K562 (cell line): ENCODE data around the gene PPM1H. TPM values are rescaled to one million over a fixed set of nuclear protein-coding genes. Genes with fewer than 3 reads are reported as not detected.
A peak's percentile ranks its signal among the peaks of the same experiment; 100 is the strongest.

Source experiments
- CBX8 ChIP-seq: fragments of 200-600 bp; sonication (generic); IDR thresholded peaks from 2 replicates; pipeline ENCODE4 v1.6.1; 2012; ENCODE audit warnings: borderline replicate concordance, mixed run types, low read depth, mild to moderate bottlenecking, moderate library complexity, mixed read lengths, low read length, control low read depth, inconsistent platforms; ENCODE audit not compliant: poor library complexity, severe bottlenecking; ENCODE audit errors: extremely low read depth
- CEBPB ChIP-seq: fragments of 450-650 bp; IDR thresholded peaks from 2 replicates; pipeline ENCODE4 v1.6.1; 2016; ENCODE audit warnings: missing genetic modification characterization, missing compliant biosample characterization
- E4F1 ChIP-seq: fragments of 250-450 bp; sonication (Bioruptor Pico); IDR thresholded peaks from 2 replicates; pipeline ENCODE4 v1.5.0; 2021; ENCODE audit warnings: mild to moderate bottlenecking, borderline replicate concordance
- GABPB2 ChIP-seq: fragments of 250-450 bp; sonication (Bioruptor Pico); conservative IDR thresholded peaks from 2 replicates; pipeline ENCODE4 v1.5.1; 2021; ENCODE audit warnings: mild to moderate bottlenecking
- HDAC1 ChIP-seq, 2 experiments: fragments of 450-650 bp; IDR thresholded peaks; 2 replicates each; pipeline ENCODE4 v1.6.1; 2016 to 2017; ENCODE audit warnings: inconsistent platforms in 1 of 2, mild to moderate bottlenecking in 1 of 2, moderate library complexity in 1 of 2
- NFIC ChIP-seq: fragments of 450-650 bp; IDR thresholded peaks from 2 replicates; pipeline ENCODE4 v1.6.1; 2017; ENCODE audit warnings: mild to moderate bottlenecking, inconsistent platforms
- PCBP1 ChIP-seq: fragments of 200-400 bp; formaldehyde crosslinking; IDR thresholded peaks from 2 replicates; pipeline ENCODE4 v1.6.1; 2018; ENCODE audit warnings: mild to moderate bottlenecking, low read depth, low read length; ENCODE audit not compliant: poor library complexity, severe bottlenecking
- PYGO2 ChIP-seq: fragments of 450-650 bp; IDR thresholded peaks from 2 replicates; pipeline ENCODE4 v1.6.1; 2016; ENCODE audit warnings: mild to moderate bottlenecking, missing genetic modification characterization, moderate library complexity, missing compliant biosample characterization
- SMAD1 ChIP-seq: fragments of 150-350 bp; IDR thresholded peaks from 2 replicates; pipeline ENCODE4 v1.6.1; 2014; ENCODE audit warnings: low read length, low read depth; ENCODE audit not compliant: partially characterized antibody
- XRCC5 ChIP-seq: fragments of 200-400 bp; formaldehyde crosslinking; IDR thresholded peaks from 2 replicates; pipeline ENCODE4 v1.6.1; 2017; ENCODE audit warnings: low read depth, mild to moderate bottlenecking, low read length
- ZBTB7A ChIP-seq: IDR thresholded peaks from 2 replicates; pipeline ENCODE4 v1.6.1; 2011; ENCODE audit warnings: low read depth, mild to moderate bottlenecking, low read length, moderate library complexity, borderline replicate concordance; ENCODE audit not compliant: control insufficient read depth
- ZFPM2 ChIP-seq: fragments of 250-450 bp; sonication (Bioruptor Pico); IDR thresholded peaks from 2 replicates; pipeline ENCODE4 v1.5.1; 2022; ENCODE audit warnings: mild to moderate bottlenecking
- polyA plus RNA-seq, 8 experiments: library from polyadenylated mRNA; depleted of rRNA in 4 of 8; stranded (reverse) in 5 of 8; unstranded in 3 of 8; fragments of >200 nt; fragmentation: Nextera tagmentation in 2 of 8; fragmentation: Illumina TruSeq in 1 of 8; extraction: Ambion mirVana in 2 of 8; extraction: Trizol in 1 of 8; gene quantifications; 2 replicates each; pipeline versions ENCODE4 v1.2.1 to v1.2.3, GENCODE V29; 2011 to 2014; ENCODE audit warnings: inconsistent platforms in 1 of 8, missing spikeins in 1 of 8
- total RNA-seq, 7 experiments: library from RNA; depleted of rRNA in 6 of 7; stranded (reverse); fragments of >200 nt in 6 of 7; fragmentation: Illumina TruSeq in 2 of 7; extraction: Trizol in 2 of 7; gene quantifications; 2 replicates each; pipeline versions ENCODE4 v1.2.1 to v1.2.3, GENCODE V29; 2011 to 2021; ENCODE audit warnings: low replicate concordance in 1 of 7
- TF ChIP-seq, protein P1 (sequence below): fragments of 450-650 bp; formaldehyde crosslinking; IDR thresholded peaks from 2 replicates; pipeline ENCODE4 v1.4.0; 2020; ENCODE audit warnings: mild to moderate bottlenecking, mixed read lengths
- TF ChIP-seq, protein P2 (sequence below): sonication (generic); formaldehyde crosslinking; IDR thresholded peaks from 2 replicates; pipeline ENCODE4 v1.8.0; 2022; ENCODE audit warnings: missing genetic modification reagents, mild to moderate bottlenecking, borderline replicate concordance
- TF ChIP-seq, protein P3 (sequence below): fragments of 250-450 bp; sonication (Bioruptor Pico); IDR thresholded peaks from 2 replicates; pipeline ENCODE4 v1.8.0; 2022; ENCODE audit warnings: inconsistent platforms

The PPM1H gene
- total and polyA plus RNA-seq, 9 of the 15 experiments (the other 6 are each of a cell fraction or from before 2014, with no cell fraction given): 5.3 to 29.3 (median 11.3) TPM

DNA sequence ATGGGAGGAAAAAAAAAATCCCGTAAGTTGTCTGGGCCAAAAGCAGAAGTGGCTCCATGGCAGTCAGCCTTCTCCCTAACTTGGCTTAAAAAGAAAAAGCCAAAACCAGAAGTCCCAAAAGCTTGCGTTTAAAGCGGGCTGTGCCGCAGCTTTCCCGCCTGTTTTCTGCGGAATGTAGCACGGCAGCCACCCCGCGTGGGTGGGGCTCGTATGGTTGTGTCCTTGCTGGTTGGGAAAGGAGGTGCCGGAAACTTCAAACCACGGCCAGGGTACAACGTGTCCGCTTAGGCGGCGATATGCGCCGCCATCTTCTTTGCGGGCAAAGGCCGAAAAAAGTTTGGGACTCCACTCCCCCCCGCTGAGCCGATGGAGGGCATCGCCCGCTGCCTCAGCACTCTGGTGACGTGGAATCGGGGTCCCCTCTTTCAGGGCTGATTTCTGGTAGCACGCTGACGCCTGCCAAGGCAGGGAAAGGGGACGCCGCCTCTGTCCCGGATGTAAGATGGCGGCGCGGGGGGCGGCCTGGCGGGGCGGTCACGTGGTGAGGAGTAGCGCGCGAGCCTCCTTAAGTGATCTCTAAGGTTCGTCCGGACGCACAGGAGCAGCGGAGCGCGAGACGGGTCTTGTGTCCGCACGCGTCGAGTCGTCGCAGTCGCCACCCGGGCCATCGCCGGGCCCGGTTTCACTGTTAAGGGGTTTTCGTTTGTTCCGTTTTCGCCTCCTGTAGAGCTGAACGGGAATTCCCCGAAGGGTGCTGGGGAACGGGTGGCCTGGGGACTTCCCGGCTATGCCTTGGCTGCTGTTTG lies 332.5 kb downstream of the PPM1H start (continued):
- TF ChIP-seq GABPB2 (no peak), HDAC1 (IDR thresholded peaks at IDR 0.05) (peak in 1 of 2 experiments; percentile 58; a peak in 1 of 4 replicates), SMAD1 (peak; percentile 29), ZBTB7A (no peak), NFIC (no peak; the same call in 1 of the 2 replicates), ZFPM2 (CRISPR knock-in tag) (no peak), CBX8 (no peak), E4F1 (peak; percentile 66; the same call in 1 of the 2 replicates), PYGO2 (tag) (peak; percentile 21; the same call in 1 of the 2 replicates), PCBP1 (peak; percentile 55), XRCC5 (peak; percentile 57; the same call in 1 of the 2 replicates), CEBPB (tag) (0 out of 2 replicates have a peak, but pooled peaks have one; percentile 14)
- TF ChIP-seq, protein P1, sequence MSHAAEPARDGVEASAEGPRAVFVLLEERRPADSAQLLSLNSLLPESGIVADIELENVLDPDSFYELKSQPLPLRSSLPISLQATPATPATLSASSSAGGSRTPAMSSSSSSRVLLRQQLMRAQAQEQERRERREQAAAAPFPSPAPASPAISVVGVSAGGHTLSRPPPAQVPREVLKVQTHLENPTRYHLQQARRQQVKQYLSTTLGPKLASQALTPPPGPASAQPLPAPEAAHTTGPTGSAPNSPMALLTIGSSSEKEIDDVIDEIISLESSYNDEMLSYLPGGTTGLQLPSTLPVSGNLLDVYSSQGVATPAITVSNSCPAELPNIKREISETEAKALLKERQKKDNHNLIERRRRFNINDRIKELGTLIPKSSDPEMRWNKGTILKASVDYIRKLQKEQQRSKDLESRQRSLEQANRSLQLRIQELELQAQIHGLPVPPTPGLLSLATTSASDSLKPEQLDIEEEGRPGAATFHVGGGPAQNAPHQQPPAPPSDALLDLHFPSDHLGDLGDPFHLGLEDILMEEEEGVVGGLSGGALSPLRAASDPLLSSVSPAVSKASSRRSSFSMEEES: peak; percentile 98
- TF ChIP-seq, protein P2, sequence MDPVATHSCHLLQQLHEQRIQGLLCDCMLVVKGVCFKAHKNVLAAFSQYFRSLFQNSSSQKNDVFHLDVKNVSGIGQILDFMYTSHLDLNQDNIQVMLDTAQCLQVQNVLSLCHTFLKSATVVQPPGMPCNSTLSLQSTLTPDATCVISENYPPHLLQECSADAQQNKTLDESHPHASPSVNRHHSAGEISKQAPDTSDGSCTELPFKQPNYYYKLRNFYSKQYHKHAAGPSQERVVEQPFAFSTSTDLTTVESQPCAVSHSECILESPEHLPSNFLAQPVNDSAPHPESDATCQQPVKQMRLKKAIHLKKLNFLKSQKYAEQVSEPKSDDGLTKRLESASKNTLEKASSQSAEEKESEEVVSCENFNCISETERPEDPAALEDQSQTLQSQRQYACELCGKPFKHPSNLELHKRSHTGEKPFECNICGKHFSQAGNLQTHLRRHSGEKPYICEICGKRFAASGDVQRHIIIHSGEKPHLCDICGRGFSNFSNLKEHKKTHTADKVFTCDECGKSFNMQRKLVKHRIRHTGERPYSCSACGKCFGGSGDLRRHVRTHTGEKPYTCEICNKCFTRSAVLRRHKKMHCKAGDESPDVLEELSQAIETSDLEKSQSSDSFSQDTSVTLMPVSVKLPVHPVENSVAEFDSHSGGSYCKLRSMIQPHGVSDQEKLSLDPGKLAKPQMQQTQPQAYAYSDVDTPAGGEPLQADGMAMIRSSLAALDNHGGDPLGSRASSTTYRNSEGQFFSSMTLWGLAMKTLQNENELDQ: no peak; the same call in 1 of the 2 replicates
- TF ChIP-seq, protein P3, sequence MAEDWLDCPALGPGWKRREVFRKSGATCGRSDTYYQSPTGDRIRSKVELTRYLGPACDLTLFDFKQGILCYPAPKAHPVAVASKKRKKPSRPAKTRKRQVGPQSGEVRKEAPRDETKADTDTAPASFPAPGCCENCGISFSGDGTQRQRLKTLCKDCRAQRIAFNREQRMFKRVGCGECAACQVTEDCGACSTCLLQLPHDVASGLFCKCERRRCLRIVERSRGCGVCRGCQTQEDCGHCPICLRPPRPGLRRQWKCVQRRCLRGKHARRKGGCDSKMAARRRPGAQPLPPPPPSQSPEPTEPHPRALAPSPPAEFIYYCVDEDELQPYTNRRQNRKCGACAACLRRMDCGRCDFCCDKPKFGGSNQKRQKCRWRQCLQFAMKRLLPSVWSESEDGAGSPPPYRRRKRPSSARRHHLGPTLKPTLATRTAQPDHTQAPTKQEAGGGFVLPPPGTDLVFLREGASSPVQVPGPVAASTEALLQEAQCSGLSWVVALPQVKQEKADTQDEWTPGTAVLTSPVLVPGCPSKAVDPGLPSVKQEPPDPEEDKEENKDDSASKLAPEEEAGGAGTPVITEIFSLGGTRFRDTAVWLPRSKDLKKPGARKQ (CRISPR knock-in tag): no peak
